HG02588 (cell line): ENCODE data around the gene MYOF.

Experiments used
- ATAC-seq: cut with Tn5 transposase; IDR thresholded peaks from one replicate; pipeline ENCODE4 v1.9.1; 2021; ENCODE audit warnings: mild to moderate bottlenecking, moderate library complexity; ENCODE audit not compliant: unreplicated experiment

MYOF gene

DNA sequence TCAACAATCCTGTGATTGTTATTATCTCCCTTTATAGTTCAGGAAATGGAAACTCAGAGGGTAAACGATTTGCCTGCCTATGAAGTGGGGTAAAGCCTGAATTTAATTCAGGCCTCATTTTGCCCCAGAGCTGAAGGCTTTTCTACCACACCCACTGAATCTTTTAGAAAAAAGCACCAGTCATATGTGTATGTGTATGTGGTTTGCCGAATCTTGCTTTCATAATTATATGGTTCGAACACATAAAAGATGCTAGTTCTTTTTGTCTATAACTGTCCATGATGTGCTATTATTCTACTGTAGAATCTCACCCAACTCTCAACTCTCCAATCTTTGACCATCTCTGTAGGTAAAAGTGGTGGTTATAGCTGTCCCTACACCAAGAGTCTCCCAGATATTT lies 83.6 kb downstream of the MYOF start:
- no peak for ATAC-seq

DNA sequence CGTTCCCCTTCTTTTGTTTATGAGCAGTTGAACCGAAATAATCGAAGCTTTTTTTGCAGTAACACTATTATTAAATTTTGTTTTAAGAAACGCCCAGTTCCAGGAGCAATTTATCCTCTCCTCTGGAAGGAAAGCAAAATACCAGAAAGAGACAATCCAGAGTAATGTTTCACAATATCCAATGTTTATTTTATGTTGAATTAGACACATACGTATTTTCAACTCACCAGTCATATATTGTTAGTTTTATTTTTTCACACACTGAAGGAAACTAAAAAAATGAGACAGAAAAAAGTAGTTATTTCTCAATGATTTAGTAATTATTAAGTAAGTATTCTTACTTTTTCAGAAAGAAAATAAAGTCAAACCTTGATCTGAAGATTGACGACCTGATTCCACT lies 85.1 kb downstream of the MYOF start:
- ATAC-seq, result no peak

GRCh38 chr10:93393211-93393610 lies 88.9 kb downstream of the MYOF start:
- no peak for ATAC-seq

DNA sequence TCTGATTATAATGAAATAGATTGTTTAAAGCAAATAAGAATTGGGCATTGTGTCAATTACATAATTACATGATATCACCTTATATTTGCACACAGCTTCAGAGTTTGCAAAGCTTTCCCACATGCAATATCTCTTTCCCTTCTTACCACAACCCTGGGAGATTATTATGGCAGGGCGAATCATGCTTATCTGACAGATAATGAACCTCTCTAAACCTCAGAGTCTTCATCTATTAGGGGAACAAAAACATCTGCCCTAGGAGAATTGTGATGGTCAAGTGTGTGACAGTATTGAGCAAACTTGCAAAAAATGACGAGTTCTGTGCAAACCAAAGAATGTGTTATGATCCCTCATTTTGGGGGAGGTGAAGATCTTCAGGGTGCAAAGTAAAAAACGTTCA lies 90.0 kb downstream of the MYOF start:
- ATAC-seq, result no peak

DNA sequence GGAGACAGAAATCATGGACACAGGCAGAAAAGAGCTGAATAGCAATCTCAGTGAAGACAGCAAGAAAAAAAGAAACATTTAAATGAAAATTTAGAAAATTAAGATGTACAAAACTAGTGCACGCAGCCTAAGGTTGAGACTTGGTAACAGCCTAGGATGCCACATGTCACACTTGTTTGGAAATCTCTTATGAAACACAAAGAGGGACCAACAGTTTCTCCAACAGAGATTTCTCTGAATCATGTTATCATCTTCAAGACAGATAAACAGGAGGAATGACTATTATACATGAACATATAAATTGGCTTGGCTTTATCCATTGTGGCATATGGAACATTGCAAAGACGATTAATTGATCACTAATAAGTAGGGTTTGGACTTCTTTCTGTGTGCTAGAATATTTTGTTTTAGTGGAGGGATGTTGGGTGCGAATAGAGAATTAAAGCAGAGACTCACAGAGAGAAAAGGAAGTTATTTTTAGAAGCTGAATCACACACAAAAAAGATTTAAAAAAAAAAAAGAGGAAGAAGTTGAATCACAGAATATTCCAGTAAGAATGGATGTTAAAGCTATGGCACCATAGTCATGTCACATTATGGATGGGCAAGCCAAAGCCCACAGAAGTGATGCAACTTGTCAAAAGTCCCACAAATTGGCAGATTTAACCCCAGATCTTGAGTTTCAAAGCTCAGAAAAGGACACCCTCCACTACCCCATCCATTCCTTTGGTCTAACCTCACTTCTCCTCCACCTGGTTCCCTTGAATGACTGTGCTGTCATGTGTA lies 91.6 kb downstream of the MYOF start:
- no peak for ATAC-seq

DNA sequence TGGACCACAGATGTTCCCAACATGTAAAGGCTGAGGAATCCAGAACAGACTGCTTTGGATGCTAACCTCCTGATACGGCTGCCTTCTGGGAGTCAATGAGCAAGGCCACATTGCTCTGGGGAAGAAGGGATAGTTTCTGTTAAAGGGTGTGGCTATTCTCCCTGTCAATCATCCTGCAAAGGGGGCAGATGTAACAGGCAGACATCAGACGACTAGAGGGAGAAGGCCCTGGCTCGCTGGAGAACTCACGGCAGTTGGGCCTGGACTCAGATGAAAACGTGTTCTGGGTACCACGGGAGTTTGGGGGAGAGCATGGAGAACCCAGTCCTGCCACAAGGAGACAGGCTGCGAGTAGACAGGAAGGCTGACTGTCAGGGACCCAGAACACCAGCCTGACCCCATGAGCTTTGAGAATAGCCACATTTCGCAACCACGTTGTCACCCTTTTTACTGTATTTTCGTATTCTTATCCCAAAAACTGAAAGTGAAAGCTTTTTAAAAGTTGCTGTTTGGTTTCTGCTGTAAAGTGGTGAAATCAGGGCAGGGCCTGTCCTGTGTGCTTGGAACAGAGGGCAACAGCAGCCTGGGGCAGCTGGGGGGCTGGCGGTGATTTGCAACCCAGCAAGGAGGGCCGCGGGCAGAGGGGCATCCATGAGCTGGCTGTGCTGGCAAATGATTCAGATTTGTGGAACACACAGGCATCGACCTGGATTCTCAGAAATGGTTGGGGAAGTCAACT lies 95.3 kb downstream of the MYOF start:
- no peak for ATAC-seq

DNA sequence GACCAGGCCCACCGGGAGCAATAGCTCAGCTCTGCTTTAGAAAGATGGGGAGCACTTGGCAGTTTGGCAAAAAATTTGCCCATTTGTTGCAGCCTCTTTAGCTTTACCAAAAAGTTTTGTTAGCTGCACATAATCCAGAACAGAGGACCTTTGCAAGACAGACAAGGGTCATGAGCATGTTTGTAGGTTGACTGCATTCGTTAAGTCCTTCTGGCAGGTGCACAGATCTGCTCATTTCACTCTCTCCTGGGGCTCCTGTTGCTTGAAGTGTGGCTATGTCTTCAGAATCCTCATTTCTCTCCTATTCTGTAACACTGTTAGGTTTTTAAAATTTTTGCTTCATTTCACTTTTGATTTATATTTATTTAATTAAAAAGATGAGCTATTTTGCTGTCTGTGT lies 96.8 kb downstream of the MYOF start:
- no peak for ATAC-seq

DNA sequence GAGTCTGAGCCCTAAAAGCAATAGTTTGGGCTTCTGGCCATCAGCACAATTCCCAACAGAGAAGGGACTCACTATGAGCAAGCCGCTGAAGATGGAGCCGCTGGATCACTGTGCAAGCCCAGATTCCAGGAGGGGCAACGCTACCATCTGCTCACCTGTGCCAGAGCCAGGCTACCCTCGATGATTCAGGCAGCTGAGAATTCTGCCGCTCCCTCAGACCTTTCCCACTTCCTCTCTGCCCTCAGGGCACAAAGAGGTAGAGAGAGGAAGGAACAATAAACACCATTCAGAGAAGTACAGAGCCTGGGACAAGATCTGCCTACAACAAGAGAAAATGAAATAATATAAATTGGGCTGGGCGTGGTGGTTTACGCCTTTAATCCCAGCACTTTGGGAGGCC lies 98.1 kb downstream of the MYOF start:
- ATAC-seq, result no peak

- ATAC-seq, result no peak
These were observed 98.6 kb downstream of the MYOF start for GRCh38 chr10:93383562-93383981.

DNA sequence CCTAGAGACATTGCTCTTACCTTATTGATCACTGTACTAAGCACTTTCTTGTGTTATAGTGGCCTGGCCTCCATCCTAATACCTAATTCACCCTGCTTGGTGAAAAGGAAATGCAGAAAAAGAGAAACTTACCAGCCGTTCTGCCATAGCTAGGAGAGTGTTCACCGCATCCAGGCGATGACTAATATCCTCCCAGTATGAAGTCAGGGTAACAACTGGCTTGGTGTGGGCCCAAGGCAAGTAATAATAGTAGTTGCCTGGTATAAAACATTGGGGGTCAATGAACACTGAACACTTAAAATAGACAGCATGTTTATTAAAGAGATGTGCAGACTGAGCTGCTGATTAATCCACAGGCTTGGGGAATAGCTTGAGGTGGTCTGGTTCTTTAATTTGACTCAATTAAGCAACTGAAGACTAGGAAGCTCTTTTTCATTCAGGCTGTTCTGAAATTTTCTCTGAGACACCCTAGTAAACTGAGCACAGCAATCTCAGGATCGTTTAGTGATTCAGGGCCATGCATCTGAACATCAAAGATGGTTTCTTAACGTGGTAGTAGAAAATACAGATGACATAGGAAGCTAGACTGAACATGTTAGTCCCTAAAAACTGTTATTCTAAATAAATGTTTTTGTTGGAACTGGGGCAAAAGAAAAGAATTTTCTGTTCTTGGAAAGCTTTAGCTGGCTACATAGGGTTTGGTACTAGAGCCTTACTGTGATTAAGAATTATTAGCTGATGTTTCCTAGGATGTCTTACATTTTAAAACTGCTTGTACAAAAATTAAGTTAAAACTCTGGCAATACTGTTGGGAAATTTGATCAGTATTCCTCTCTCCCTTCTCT lies 102.2 kb downstream of the MYOF start:
- ATAC-seq, result no peak

DNA sequence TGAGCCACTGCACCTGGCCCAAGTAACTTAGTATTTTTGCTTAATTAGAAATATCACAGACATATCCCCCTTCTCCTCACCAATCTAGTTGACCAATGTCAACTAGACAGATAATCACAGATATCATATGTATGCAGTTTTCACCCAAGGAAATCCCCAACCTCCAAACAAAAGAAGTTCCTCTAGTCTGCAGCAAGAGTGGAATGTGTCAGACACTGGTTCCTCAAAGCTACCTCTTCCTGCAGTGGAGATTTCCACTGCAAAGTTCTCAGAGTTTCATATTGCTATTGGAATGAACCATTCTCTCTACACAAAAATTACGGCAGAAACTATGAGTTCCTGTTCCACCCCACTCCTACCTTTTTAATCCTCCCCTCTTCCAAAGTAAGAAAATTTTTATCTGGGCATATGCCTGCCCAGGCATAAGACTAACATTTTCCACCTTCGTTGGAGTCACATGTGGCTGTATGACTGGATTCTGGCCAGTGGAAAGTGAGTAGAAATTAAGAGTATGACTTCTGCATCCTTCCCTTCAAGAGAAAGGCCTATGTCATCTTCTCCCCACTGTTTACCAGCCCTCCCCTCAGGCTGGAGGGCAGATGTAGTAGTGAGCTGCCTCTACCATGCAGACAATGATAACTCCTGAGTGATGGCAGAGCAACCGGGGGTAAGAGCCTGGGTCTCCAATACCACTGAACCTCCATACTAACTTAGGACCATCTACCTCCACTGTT lies 103.0 kb downstream of the MYOF start:
- no peak for ATAC-seq

DNA sequence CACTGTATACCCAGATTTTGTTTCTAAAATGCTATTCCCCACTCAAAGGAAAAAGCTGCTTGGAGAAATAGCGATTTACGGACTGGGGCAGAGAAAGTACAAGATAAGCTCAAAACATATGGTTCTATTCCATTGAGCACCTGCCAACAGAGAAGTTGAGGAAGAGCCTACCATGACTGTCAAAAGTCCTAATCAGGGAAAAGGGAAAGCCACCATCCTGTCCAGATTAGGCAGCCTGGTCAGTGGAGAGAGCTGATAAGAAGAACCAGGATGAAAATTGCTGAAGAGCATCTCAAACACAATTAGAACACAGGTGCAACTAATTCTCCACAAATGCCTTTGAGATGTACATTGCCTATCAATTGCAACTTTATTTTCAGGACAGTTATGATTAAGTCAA lies 104.1 kb downstream of the MYOF start:
- ATAC-seq, result no peak

GRCh38 chr10:93376372-93377293 lies 105.5 kb downstream of the MYOF start:
- ATAC-seq, result no peak

- no peak for ATAC-seq
These were observed 111.2 kb downstream of the MYOF start for GRCh38 chr10:93370961-93371360.

DNA sequence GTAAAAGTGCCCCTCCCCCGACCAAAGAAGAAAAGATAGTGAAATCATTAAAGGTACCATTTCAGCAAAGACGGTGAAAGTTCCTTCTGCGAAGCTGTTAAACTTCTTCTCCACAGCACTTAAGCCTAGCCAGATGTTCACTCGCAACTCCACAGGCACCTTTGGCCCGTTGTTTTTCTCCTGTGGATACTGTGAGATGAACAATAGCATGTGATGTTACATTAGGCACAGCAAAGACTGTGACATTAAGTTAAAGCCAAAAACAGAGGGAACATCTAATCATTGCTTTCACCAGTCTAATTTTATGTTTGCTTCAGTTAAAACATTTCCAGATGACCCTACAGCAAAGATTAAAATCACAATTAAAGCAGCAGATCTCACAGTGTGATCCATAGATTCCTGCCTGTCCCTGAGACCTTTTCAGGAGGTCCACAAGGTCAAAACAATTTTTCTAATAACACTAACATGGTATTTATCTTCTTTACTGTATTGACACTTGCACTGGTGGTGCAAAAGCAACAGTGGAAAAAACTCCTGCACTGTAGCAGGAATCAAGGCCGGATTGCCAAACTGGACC lies 112.5 kb downstream of the MYOF start:
- ATAC-seq, result no peak

DNA sequence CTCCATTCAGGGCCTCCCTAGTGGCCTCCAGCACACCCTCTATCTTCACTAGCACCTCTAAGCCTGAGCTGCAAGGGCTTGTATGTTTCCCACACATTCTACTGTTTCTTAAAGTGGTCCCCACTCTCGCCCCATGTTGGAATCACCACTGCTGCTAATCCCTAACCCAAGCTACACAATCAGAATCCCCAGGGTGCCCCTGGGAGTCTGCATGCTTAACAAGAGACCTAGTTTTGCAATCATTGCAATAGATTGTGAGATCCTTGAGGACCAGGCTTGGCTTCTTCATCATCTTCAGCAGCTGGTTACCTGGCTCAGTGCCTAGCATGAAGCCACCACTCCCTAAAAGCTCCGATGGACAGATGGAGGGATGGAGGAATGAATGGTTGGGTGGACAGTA lies 113.9 kb downstream of the MYOF start:
- ATAC-seq, result no peak

DNA sequence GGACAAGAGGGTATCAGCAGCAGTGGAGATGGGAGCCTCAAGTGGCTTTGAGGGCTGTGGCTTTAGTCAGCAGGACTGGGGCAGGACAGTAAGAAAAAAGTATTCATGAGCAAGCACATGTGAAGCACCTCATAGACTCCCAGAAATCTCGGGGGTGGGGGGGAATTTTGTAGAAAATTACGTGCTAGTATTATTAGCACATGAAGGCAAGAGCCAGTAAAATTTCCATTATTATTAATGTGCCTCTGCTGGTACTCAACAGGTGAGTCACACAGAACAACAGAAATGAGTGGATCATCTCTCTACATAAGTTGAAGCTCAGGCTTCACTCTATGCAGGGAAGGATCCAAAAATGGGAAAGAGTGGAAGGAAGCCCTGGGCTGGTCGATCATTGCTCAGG lies 114.5 kb downstream of the MYOF start:
- no peak for ATAC-seq

DNA sequence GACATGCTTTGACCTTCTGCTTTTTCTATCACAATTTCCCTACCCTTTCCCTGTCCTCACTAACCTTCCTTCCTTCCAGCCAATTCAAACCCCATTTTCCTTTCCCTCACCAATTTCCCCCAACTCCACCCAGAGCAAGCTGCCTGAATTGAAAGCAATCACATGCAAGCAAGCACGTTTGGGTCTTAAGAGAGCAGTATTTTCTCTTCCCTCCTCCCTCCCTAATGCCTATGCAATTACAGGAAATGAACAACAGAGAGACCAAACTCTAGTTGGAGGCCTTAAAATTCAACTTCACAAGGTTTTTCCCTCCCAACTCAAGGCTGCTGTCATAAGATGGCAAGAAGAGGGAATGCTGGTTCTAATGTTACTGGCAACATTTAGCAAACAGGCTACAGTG lies 117.2 kb downstream of the MYOF start:
- no peak for ATAC-seq

DNA sequence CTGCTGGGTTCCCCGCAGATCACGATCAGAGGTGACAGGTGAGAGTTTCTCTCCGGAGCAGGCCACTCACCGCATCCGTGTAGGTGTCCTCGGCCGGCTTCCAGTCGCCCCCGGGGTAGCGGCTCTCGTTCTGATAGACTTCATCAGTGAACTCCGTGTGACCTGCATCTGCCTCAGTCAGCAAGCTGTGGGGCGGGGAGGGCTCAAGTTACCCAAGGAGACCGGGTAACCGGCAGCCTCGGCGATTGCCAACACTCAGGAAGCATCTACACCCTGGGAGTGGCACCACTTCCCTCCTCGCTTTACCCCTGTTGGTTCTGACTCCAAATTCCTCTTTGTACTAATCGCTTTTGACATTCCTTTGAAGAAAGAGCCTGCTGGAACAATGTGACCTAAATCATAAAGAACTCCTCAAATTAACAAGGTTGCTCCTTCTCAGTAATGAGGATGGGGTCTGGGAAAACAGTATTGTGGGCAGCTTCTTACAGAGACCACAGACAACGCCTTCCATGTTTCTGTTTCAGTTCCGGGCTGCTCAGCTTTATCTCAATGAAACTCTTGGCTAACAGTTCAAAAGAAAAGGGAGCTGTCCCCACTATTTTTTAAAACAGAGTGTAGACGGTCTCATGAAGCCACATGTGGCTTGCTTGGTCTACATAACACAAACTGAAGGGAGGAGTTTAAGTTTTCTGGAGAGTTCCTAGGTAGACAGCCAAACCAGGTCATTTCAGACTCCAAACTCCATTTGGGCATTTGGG lies 118.1 kb downstream of the MYOF start:
- ATAC-seq, result no peak
